H1 (cell line): ENCODE measurements around the gene TNFRSF8. TPM values are rescaled to one million over a fixed set of nuclear protein-coding genes. Genes with fewer than 3 reads are reported as not detected.

Experiments used
- CBX5 ChIP-seq: fragments of 300-800, 300-1000 bp; sonication (generic); IDR thresholded peaks from 2 replicates; pipeline ENCODE4 v1.7.1; 2016; ENCODE audit warnings: antibody characterized with exemption, low read length, low read depth
- CBX8 ChIP-seq: fragments of 300-800, 300-1000 bp; sonication (generic); IDR thresholded peaks from 2 replicates; pipeline ENCODE4 v1.7.1; 2016; ENCODE audit warnings: low read depth, low read length, borderline replicate concordance
- TAF7 ChIP-seq: optimal IDR thresholded peaks from 2 replicates; pipeline ENCODE3; 2011; ENCODE audit warnings: low read depth, mild to moderate bottlenecking, inconsistent platforms, low read length, moderate library complexity, borderline replicate concordance
- polyA plus RNA-seq, 7 experiments: library from polyadenylated mRNA; depleted of rRNA in 3 of 7; stranded (reverse) in 5 of 7; unstranded in 2 of 7; fragments of >200 nt in 5 of 7; fragments of 200-250 nt in 2 of 7; gene quantifications; 1 replicate in 5 of 7; 2 replicates in 1 of 7; 4 replicates in 1 of 7; pipeline versions ENCODE4 v1.2.1 to v1.2.3, GENCODE V29; 2011 to 2013; ENCODE audit warnings: missing spikeins in 2 of 7, mixed read lengths in 2 of 7
- total RNA-seq: library from RNA; stranded (reverse); fragmentation: NEBNext Ultra II Directional; extraction: Animal tissue kit (Norgen Biotek cat#: 25700); gene quantifications from 2 replicates; pipeline ENCODE4 v1.2.1, GENCODE V29; 2021

TNFRSF8 gene
- total and polyA plus RNA-seq, 2 of the 8 experiments (the other 6 are each of a cell fraction or from before 2014, with no cell fraction given), result 23.2 to 32.7 TPM

DNA sequence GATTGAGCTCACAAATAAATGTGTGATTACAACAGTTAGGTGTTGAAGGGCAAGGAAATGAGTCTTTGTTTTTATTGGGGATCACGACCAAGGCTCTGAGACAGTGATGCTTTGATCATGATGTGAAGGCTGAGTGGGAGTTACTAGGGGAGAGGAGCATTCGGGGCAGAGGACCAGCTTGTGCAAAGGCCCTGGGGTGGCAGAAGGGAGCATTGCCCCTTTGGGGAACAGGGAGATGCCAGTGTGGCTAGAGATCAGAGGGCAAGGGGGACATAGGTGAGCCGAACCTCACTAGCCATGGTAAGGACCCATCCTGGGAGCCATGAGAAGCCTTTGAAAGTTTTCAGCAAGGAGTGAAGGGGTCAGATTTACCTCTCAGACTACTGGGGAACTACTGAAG lies 31.1 kb downstream of the TNFRSF8 start (continued):
- TF ChIP-seq CBX5 (no peak), TAF7 (no peak), CBX8 (no peak)
- TF ChIP-seq, all 59 proteins: peak for 0
